Activated CD8-positive, alpha-beta T cell treated with anti-CD3 and anti-CD28 coated beads, Interleukin-2, amount 10 ng/mL, durations not matched to agents 7 days and 5 days (primary cell): ENCODE data around the gene STEAP3. TPM values are rescaled to one million over a fixed set of nuclear protein-coding genes. Genes with fewer than 3 reads are reported as not detected.

Experiments used
- ATAC-seq: fragments of 150-1000 bp; cut with Tn5 transposase; one replicate; pipeline ENCODE4 v1.10.0; 2021; ENCODE audit warnings: moderate library complexity
- CTCF ChIA-PET: fragments of 350-600 bp; sonication (Branson Sonifier 250); formaldehyde crosslinking; loops from one replicate; lab custom pipeline; 2021; ENCODE audit warnings: antibody characterized with exemption; lab: Charles Lee
- POLR2A ChIA-PET: fragments of 350-600 bp; sonication (Branson Sonifier 250); formaldehyde crosslinking; loops from one replicate; lab custom pipeline; 2021; ENCODE audit warnings: antibody characterized with exemption; lab: Charles Lee
- DNase-seq: peaks from one replicate; pipeline ENCODE4 v3.0.0-alpha.2; 2020
- H3K27ac Mint-ChIP-seq: one replicate; pipeline ENCODE4 v1.8.0; 2021; ENCODE audit warnings: mild to moderate bottlenecking, mixed read lengths
- H3K27me3 Mint-ChIP-seq: one replicate; pipeline ENCODE4 v1.8.0; 2021; ENCODE audit warnings: low read depth, mixed read lengths
- H3K36me3 Mint-ChIP-seq: one replicate; pipeline ENCODE4 v1.8.0; 2021; ENCODE audit warnings: low read depth, mixed read lengths
- H3K4me1 Mint-ChIP-seq: one replicate; pipeline ENCODE4 v1.8.0; 2021; ENCODE audit warnings: low read depth, mixed read lengths
- H3K4me3 Mint-ChIP-seq: one replicate; pipeline ENCODE4 v1.8.0; 2021; ENCODE audit warnings: mild to moderate bottlenecking, mixed read lengths
- H3K9me3 Mint-ChIP-seq: one replicate; pipeline ENCODE4 v1.8.0; 2022; ENCODE audit warnings: mixed read lengths; ENCODE audit not compliant: insufficient read depth
- total RNA-seq, 2 experiments: library from RNA; stranded (reverse); gene quantifications; one replicate each; pipeline ENCODE4 v1.2.3, GENCODE V29; 2021

STEAP3 gene
- total RNA-seq, 2 experiments from 2014 or later = 0.13 TPM

GRCh38 chr2:119230219-119231185 lies 6.9 kb downstream of the STEAP3 start:
- H3K9me3 Mint-ChIP-seq = no peaks in the 10 kb centered on the region
- H3K27me3 Mint-ChIP-seq = no peaks in the 10 kb centered on the region
- H3K27ac Mint-ChIP-seq = no peak overlapping the region
- ATAC-seq (no peak), DNase-seq (no peak)
- no peaks in the 10 kb centered on the region for H3K36me3 Mint-ChIP-seq
- no peak overlapping the region for H3K4me3 Mint-ChIP-seq
- POLR2A ChIA-PET = no interaction called here
- CTCF ChIA-PET = no interaction called here
- H3K4me1 Mint-ChIP-seq = no peaks in the 10 kb centered on the region

GRCh38 chr2:119231975-119232665 lies 8.5 kb downstream of the STEAP3 start:
- Mint-ChIP-seq H3K27me3 (no peaks in the 10 kb centered on the region), H3K4me3 (no peak overlapping the region), H3K27ac (no peak overlapping the region), H3K36me3 (no peaks in the 10 kb centered on the region), H3K9me3 (no peaks in the 10 kb centered on the region), H3K4me1 (no peaks in the 10 kb centered on the region)
- CTCF ChIA-PET = no interaction called here
- ATAC-seq = no peak
- POLR2A ChIA-PET = no interaction called here
- DNase-seq = no peak

GRCh38 chr2:119232666-119232993 lies 9.0 kb downstream of the STEAP3 start:
- Mint-ChIP-seq H3K9me3 (no peaks in the 10 kb centered on the region), H3K27ac (no peak overlapping the region), H3K4me1 (peaks cover 2% of the 10 kb centered on the region), H3K4me3 (no peak overlapping the region), H3K27me3 (no peaks in the 10 kb centered on the region), H3K36me3 (no peaks in the 10 kb centered on the region)
- CTCF ChIA-PET = no interaction called here
- DNase-seq (no peak), ATAC-seq (no peak)
- POLR2A ChIA-PET = no interaction called here

GRCh38 chr2:119233326-119234020 lies 9.8 kb downstream of the STEAP3 start:
- ATAC-seq (no peak), DNase-seq (no peak)
- no peaks in the 10 kb centered on the region for H3K36me3 Mint-ChIP-seq
- H3K27me3 Mint-ChIP-seq = peaks cover 3% of the 10 kb centered on the region
- H3K4me3 Mint-ChIP-seq = no peak overlapping the region
- POLR2A ChIA-PET = no interaction called here
- peaks cover 2% of the 10 kb centered on the region for H3K4me1 Mint-ChIP-seq
- no peaks in the 10 kb centered on the region for H3K9me3 Mint-ChIP-seq
- H3K27ac Mint-ChIP-seq = no peak overlapping the region
- CTCF ChIA-PET = interaction anchor here (0.7 kb wide), 1 partner anchor 26 kb away, joined by 3 read pairs; no protein-coding TSS in a partner anchor

GRCh38 chr2:119234021-119235019 lies 10.7 kb downstream of the STEAP3 start:
- Mint-ChIP-seq H3K4me1 (peaks cover 2% of the 10 kb centered on the region), H3K27me3 (peaks cover 3% of the 10 kb centered on the region), H3K36me3 (no peaks in the 10 kb centered on the region), H3K4me3 (no peak overlapping the region), H3K9me3 (no peaks in the 10 kb centered on the region), H3K27ac (no peak overlapping the region)
- DNase-seq (no peak), ATAC-seq (peak; percentile 49)
- POLR2A ChIA-PET = no interaction called here
- CTCF ChIA-PET = interaction anchor here (0.7 kb wide), 1 partner anchor 25 kb away, joined by 3 read pairs; no protein-coding TSS in a partner anchor

GRCh38 chr2:119236796-119237195 lies 13.2 kb downstream of the STEAP3 start:
- ATAC-seq (no peak), DNase-seq (no peak)
- H3K27ac Mint-ChIP-seq = peak overlapping the region; percentile 12
- peaks cover 2% of the 10 kb centered on the region for H3K4me1 Mint-ChIP-seq
- no peaks in the 10 kb centered on the region for H3K9me3 Mint-ChIP-seq
- CTCF ChIA-PET = no interaction called here
- H3K4me3 Mint-ChIP-seq = no peak overlapping the region
- peaks cover 3% of the 10 kb centered on the region for H3K27me3 Mint-ChIP-seq
- POLR2A ChIA-PET = no interaction called here
- no peaks in the 10 kb centered on the region for H3K36me3 Mint-ChIP-seq

GRCh38 chr2:119240311-119241204 lies 16.9 kb downstream of the STEAP3 start:
- DNase-seq = no peak
- no peak overlapping the region for H3K27ac Mint-ChIP-seq
- peaks cover 2% of the 10 kb centered on the region for H3K4me1 Mint-ChIP-seq
- H3K36me3 Mint-ChIP-seq = no peaks in the 10 kb centered on the region
- no peak for ATAC-seq
- ChIA-PET POLR2A (no interaction called here), CTCF (no interaction called here)
- H3K9me3 Mint-ChIP-seq = no peaks in the 10 kb centered on the region
- peaks cover 3% of the 10 kb centered on the region for H3K27me3 Mint-ChIP-seq
- H3K4me3 Mint-ChIP-seq = no peak overlapping the region

DNA sequence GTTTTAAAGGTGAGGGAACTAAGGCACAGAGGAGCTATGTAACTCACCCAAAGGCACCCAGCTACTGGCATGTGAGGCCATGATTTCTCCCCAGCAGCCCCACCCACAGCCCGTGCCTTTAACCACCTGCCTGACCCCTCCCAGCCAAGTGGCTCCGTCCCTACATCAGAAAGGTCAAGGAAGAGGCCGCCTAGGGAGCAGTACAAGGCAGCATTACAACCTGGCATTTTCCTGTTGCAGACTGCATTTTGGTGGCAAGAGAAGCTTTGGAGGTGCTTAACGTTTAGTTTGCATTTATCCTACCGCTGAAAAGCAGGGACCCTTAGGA lies 17.5 kb downstream of the STEAP3 start:
- POLR2A ChIA-PET = no interaction called here
- no peak for DNase-seq
- no peaks in the 10 kb centered on the region for H3K36me3 Mint-ChIP-seq
- no peak for ATAC-seq
- H3K4me3 Mint-ChIP-seq = no peak overlapping the region
- H3K4me1 Mint-ChIP-seq = peaks cover 2% of the 10 kb centered on the region
- H3K27me3 Mint-ChIP-seq = peaks cover 3% of the 10 kb centered on the region
- no peak overlapping the region for H3K27ac Mint-ChIP-seq
- H3K9me3 Mint-ChIP-seq = no peaks in the 10 kb centered on the region
- CTCF ChIA-PET = no interaction called here

- Mint-ChIP-seq H3K4me3 (no peak overlapping the region), H3K36me3 (no peaks in the 10 kb centered on the region), H3K9me3 (no peaks in the 10 kb centered on the region), H3K27ac (no peak overlapping the region), H3K27me3 (peaks cover 3% of the 10 kb centered on the region), H3K4me1 (no peaks in the 10 kb centered on the region)
- CTCF ChIA-PET = no interaction called here
- DNase-seq (no peak), ATAC-seq (no peak)
- POLR2A ChIA-PET = no interaction called here
Observed at GRCh38 chr2:119242276-119243119, 18.9 kb downstream of the STEAP3 start.

DNA sequence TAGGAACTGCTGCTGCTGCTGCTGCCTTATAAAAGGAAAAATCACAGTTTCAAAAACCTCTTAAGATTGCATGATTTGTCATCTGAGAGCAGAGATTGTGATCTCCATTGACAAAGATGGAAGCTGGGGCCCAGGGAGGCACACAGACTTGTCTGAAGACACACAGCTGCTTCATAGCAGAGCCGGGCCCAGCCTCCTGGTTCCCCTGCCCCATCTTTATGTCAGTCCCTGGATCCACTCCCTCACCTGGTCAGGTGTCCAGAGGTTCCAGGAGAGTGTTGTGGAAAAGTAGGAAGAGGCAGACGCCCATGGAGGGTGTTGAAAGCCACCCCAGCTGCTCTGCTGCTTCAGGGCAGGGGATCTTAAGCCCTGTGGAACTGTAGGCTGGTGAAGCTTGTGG lies 20.0 kb downstream of the STEAP3 start:
- ChIA-PET CTCF (interaction anchor here (0.7 kb wide), 1 partner anchor 143 kb away, joined by 3 read pairs; no protein-coding TSS in a partner anchor), POLR2A (interaction anchor here (0.6 kb wide), 1 partner anchor 870 kb away, joined by 5 read pairs; no protein-coding TSS in a partner anchor)
- no peak for ATAC-seq

More for the DNA sequence above, 20.0 kb downstream of the STEAP3 start:
- no peak for DNase-seq
- Mint-ChIP-seq H3K27me3 (no peaks in the 10 kb centered on the region), H3K4me3 (no peak overlapping the region), H3K36me3 (no peaks in the 10 kb centered on the region), H3K9me3 (no peaks in the 10 kb centered on the region), H3K27ac (no peak overlapping the region), H3K4me1 (no peaks in the 10 kb centered on the region)
